Adrenal gland (tissue), 5 donors: ENCODE data around the gene ZNF335.

Experiments
- CTCF ChIP-seq, 6 experiments: fragments of 450-650 bp in 4 of 6; fragments of 200-600 bp in 2 of 6; sonication (generic) in 1 of 6; IDR thresholded peaks; 1 replicate in 5 of 6; 2 replicates in 1 of 6; pipeline versions ENCODE4 v1.5.1 to v1.8.0; 2016 to 2021; ENCODE audit warnings: antibody characterized with exemption in 6 of 6, mild to moderate bottlenecking in 2 of 6, moderate library complexity in 1 of 6
- POLR2A ChIP-seq, 2 donors: fragments of 450-650 bp; IDR thresholded peaks; one replicate each; pipeline ENCODE4 v1.6.1; 2017; ENCODE audit warnings: antibody characterized with exemption in 2 of 2, mild to moderate bottlenecking in 2 of 2, moderate library complexity in 1 of 2
- donor health status: DM: no; HTN: no; CAD: no.

DNA sequence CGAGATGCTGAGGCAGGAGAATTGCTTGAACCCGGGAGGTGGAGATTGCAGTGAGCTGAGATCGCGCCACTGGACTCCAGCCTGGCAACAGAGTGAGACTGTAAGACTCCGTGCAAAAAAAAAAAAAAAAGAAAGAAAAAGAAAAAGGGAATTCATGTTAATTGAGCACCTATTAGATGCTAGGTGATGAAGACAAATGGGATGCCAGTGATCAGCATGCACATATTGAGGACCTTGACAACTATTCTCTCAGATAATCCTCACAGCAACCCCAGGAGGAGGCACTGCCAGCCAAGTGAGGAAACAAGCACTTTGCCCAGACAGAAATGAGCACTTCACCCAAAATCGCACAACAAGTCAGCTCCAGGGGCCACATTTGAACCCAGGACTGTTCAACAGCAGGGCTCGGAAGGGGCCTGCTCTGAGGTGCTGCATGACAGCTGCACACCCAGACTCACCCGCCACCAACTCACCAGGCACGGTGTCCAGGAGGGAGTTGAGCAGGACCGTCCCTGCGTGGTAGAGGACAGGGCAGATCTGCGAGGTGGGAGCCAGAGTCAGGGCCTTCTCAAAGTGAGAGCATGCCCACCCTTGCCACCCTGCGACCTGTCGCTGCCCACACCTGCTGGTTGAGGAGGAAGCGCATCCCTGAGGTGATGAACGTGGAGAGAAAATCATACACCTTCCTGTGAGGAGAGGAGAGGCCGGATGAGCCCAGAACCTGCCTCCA, 64.6 kb downstream of the ZNF335 start:
- TF ChIP-seq POLR2A (IDR thresholded peaks at IDR 0.05) (no peak), CTCF (IDR thresholded peaks at IDR 0.05) (no peak)
